MM.1S (cell line): ENCODE results near the gene TRDMT1.

ENCODE experiments used
- DNase-seq: peaks from one replicate; pipeline ENCODE4 v3.0.0-alpha.2; 2015
- H2AFZ ChIP-seq: fragments of 300-600 bp; sonication (generic); 2 replicates; pipeline ENCODE4 v1.6.0; 2016; ENCODE audit warnings: antibody characterized with exemption, low read length
- H3F3A ChIP-seq: fragments of 300-600 bp; sonication (generic); 2 replicates; pipeline ENCODE4 v1.6.1; 2016; ENCODE audit warnings: mild to moderate bottlenecking, antibody characterized with exemption, low read length, moderate library complexity, mixed read lengths; ENCODE audit not compliant: insufficient read depth
- H3K27ac ChIP-seq: fragments of 300-600 bp; sonication (generic); 2 replicates; pipeline ENCODE4 v1.5.1; 2016; ENCODE audit warnings: mild to moderate bottlenecking, low read length
- H3K27me3 ChIP-seq: fragments of 300-600 bp; sonication (generic); replicated peaks from 2 replicates; pipeline ENCODE4 v1.6.0; 2016; ENCODE audit warnings: low read length; ENCODE audit not compliant: insufficient read depth
- H3K36me3 ChIP-seq: fragments of 300-600 bp; sonication (generic); replicated peaks from 2 replicates; pipeline ENCODE4 v1.6.1; 2016; ENCODE audit warnings: mild to moderate bottlenecking, low read length, mixed read lengths; ENCODE audit not compliant: insufficient read depth
- H3K4me1 ChIP-seq: fragments of 300-600 bp; sonication (generic); 2 replicates; pipeline ENCODE4 v1.6.1; 2016; ENCODE audit warnings: low read length, mixed read lengths
- H3K4me2 ChIP-seq: fragments of 300-600 bp; sonication (generic); 2 replicates; pipeline ENCODE4 v1.6.0; 2016; ENCODE audit warnings: low read depth, low read length
- H3K4me3 ChIP-seq: fragments of 300-600 bp; sonication (generic); 2 replicates; pipeline ENCODE4 v1.5.1; 2016; ENCODE audit warnings: low read length, mixed read lengths
- H3K79me2 ChIP-seq: fragments of 300-600 bp; sonication (generic); 2 replicates; pipeline ENCODE4 v1.6.1; 2016; ENCODE audit warnings: mixed run types, low read length, mixed read lengths
- H3K9ac ChIP-seq: fragments of 300-600 bp; sonication (generic); 2 replicates; pipeline ENCODE4 v1.6.1; 2016; ENCODE audit warnings: low read length, mixed read lengths
- H3K9me2 ChIP-seq: fragments of 300-600 bp; sonication (generic); replicated peaks from 2 replicates; pipeline ENCODE4 v1.6.1; 2016; ENCODE audit warnings: mild to moderate bottlenecking, low read length, mixed read lengths; ENCODE audit not compliant: insufficient read depth
- H3K9me3 ChIP-seq: fragments of 300-600 bp; sonication (generic); replicated peaks from 2 replicates; pipeline ENCODE4 v1.6.1; 2016; ENCODE audit warnings: mild to moderate bottlenecking, low read length, mixed read lengths; ENCODE audit not compliant: insufficient read depth
- H4K20me1 ChIP-seq: fragments of 300-600 bp; sonication (generic); 2 replicates; pipeline ENCODE4 v1.6.1; 2016; ENCODE audit warnings: mild to moderate bottlenecking, low read length, moderate library complexity, mixed read lengths; ENCODE audit not compliant: insufficient read depth
- EZH2 ChIP-seq: fragments of 300-600 bp; sonication (generic); optimal IDR thresholded peaks from 2 replicates; pipeline ENCODE3; 2017; ENCODE audit warnings: low read depth, mild to moderate bottlenecking, antibody characterized with exemption, low read length, mixed read lengths
- EZH2phosphoT487 ChIP-seq: fragments of 300-600 bp; sonication (generic); IDR thresholded peaks from 2 replicates; pipeline ENCODE4 v1.6.1; 2018; ENCODE audit warnings: antibody characterized with exemption, low read length
- TF ChIP-seq, protein P1 (sequence below): fragments of 300-600 bp; sonication (generic); IDR thresholded peaks from 2 replicates; pipeline ENCODE4 v1.5.1; 2016; ENCODE audit warnings: antibody characterized with exemption, low read length, mixed read lengths

The TRDMT1 gene

DNA sequence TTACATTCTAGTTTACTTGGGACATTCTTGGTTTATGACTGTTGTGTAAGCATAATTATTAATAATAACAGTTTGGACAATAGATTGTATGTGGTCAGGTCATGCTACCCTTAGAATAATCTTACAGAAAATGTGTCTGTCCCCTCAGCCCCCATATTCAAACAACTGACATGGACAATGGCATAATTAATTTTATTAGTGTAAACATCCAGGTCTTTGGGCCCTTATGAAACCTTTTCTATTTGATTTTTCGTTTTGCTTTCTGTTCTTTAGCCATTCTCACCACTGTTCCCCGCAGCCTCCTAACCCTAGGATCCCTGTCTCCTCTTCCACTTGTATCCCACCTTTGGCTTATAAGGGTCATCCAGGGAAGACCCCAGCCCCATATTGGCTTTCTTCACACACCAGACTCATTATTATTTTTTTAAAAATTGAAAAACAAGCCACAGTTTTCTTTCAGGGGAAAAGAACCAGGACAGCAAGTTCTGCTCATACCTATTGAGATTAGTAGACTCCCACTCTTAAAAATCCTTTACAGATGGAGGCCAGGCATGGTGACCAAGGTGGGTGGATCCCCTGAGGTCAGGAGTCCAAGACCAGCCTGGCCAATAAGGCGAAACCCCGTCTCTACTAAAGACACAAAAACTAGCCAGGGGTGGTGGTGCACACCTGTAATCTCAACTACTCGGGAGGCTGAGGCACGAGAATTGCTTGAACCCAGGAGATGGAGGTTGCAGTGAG lies 38.0 kb upstream of the TRDMT1 start:
- TF ChIP-seq, protein P1, sequence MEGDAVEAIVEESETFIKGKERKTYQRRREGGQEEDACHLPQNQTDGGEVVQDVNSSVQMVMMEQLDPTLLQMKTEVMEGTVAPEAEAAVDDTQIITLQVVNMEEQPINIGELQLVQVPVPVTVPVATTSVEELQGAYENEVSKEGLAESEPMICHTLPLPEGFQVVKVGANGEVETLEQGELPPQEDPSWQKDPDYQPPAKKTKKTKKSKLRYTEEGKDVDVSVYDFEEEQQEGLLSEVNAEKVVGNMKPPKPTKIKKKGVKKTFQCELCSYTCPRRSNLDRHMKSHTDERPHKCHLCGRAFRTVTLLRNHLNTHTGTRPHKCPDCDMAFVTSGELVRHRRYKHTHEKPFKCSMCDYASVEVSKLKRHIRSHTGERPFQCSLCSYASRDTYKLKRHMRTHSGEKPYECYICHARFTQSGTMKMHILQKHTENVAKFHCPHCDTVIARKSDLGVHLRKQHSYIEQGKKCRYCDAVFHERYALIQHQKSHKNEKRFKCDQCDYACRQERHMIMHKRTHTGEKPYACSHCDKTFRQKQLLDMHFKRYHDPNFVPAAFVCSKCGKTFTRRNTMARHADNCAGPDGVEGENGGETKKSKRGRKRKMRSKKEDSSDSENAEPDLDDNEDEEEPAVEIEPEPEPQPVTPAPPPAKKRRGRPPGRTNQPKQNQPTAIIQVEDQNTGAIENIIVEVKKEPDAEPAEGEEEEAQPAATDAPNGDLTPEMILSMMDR, result no peak
- TF ChIP-seq EZH2phosphoT487, result no peak
- no peak for TF ChIP-seq EZH2
- Histone ChIP-seq H3K36me3 (peaks cover 11% of the 10 kb centered on the region; the same call in 1 of the 2 replicates), H3K27me3 (no peaks in the 10 kb centered on the region), H3K79me2 (no peaks in the 10 kb centered on the region), H3K9ac (peak overlapping the region; percentile 16; the same call in 1 of the 2 replicates), H3K9me2 (no peaks in the 10 kb centered on the region), H3K4me2 (peak overlapping the region; percentile 47), H2AFZ (peak overlapping the region; percentile 25), H3K9me3 (no peaks in the 10 kb centered on the region), H3F3A (peaks cover 28% of the 10 kb centered on the region), H4K20me1 (no peaks in the 10 kb centered on the region), H3K4me1 (no peaks in the 10 kb centered on the region), H3K4me3 (no peak overlapping the region), H3K27ac (peak overlapping the region; percentile 3; the same call in 1 of the 2 replicates)
- DNase-seq, result no peak

DNA sequence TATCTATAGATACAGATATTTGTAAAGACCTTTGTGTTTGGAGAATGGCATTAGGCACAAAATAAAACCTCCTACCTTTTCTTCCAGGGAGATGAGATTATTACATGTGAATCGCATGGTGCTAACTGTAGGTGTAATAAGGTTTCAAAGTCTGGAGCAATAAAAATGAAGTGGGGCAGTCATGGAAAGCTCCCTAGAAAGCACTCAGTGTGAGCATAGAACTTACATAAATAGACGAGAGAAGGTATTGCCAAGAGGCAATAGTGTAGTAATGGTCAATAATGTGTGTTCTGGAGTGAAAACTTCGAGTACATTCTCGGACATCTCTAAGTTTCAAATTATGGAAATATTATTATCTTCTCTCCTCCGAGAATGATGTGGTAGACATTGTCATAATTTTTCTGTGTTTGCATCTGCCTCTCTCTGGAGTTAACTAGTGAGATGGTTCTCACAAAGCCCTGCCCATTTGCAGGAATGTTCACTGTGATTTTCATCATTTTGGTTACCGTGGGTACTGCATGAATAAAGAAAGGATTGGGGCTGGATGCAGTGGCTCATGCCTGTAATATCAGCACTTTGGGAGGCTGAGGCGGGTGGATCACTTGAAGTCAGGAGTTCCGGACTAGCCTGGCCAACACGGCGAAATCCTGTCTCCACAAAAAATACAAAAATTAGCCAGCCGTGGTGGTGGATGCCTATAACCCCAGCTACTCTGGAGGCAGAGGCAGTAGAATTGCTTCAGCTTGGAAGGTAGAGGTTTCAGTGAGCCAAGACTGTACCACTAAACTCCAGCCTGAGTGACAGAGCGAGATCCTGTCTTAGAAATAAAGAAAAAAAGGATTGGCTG lies 37.2 kb upstream of the TRDMT1 start:
- Histone ChIP-seq H3K9me2 (no peaks in the 10 kb centered on the region), H3K27me3 (no peaks in the 10 kb centered on the region), H3K9me3 (no peaks in the 10 kb centered on the region), H4K20me1 (no peaks in the 10 kb centered on the region), H3K4me3 (no peak overlapping the region), H3K36me3 (peaks cover 14% of the 10 kb centered on the region; the same call in 1 of the 2 replicates), H2AFZ (0 out of 2 replicates have a peak overlapping the region, but pooled peaks have one; percentile 25), H3K27ac (peak overlapping the region; percentile 3; the same call in 1 of the 2 replicates), H3F3A (peaks cover 28% of the 10 kb centered on the region), H3K79me2 (no peaks in the 10 kb centered on the region), H3K9ac (no peak overlapping the region), H3K4me2 (peak overlapping the region; percentile 47), H3K4me1 (no peaks in the 10 kb centered on the region)
- TF ChIP-seq EZH2 (no peak), EZH2phosphoT487 (no peak)
- TF ChIP-seq, protein P1, result no peak
- no peak for DNase-seq

DNA sequence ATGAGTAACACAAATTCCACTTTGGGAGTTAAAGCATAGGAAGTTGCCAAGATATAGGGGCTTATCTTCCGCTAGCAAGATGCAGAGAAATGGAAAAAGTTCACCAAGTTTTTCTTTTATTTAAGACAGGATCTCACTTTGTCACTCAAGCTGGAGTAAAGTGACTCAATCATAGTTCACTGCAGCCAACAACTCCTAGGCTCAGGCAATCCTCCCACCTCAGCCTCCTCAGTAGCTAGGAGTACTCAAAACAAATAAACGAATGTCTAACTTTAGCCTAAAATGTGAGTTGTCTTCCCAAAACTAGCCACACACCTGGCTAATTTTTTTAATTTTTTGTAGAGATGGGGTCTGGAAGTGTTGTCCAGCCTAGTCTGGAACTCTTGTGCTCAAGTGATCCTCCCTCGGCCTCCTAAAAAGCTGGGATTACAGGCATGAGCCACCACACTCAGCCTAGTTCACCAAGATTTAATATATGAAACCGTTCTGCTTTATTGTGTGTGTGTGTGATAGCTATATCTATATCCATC lies 36.5 kb upstream of the TRDMT1 start:
- Histone ChIP-seq H2AFZ (no peak overlapping the region), H3K4me3 (no peak overlapping the region), H3K27ac (0 out of 2 replicates have a peak overlapping the region, but pooled peaks have one; percentile 3), H3K4me2 (no peak overlapping the region), H3K4me1 (no peaks in the 10 kb centered on the region), H3K9me3 (no peaks in the 10 kb centered on the region), H3K36me3 (peaks cover 14% of the 10 kb centered on the region; the same call in 1 of the 2 replicates), H3F3A (peaks cover 28% of the 10 kb centered on the region), H3K9ac (no peak overlapping the region), H4K20me1 (no peaks in the 10 kb centered on the region), H3K79me2 (no peaks in the 10 kb centered on the region), H3K9me2 (no peaks in the 10 kb centered on the region), H3K27me3 (no peaks in the 10 kb centered on the region)
- TF ChIP-seq EZH2 (no peak), EZH2phosphoT487 (no peak)
- TF ChIP-seq, protein P1, result no peak
- no peak for DNase-seq
